Measurements from ENCODE around the gene DKC1. TPM values are rescaled to one million over a fixed set of nuclear protein-coding genes. Genes with fewer than 3 reads are reported as not detected.
A peak's percentile ranks its signal among the peaks of the same experiment; 100 is the strongest.

DKC1 gene
- total RNA-seq, 1 donor from 2014 or later, result 17.5 TPM

DNA sequence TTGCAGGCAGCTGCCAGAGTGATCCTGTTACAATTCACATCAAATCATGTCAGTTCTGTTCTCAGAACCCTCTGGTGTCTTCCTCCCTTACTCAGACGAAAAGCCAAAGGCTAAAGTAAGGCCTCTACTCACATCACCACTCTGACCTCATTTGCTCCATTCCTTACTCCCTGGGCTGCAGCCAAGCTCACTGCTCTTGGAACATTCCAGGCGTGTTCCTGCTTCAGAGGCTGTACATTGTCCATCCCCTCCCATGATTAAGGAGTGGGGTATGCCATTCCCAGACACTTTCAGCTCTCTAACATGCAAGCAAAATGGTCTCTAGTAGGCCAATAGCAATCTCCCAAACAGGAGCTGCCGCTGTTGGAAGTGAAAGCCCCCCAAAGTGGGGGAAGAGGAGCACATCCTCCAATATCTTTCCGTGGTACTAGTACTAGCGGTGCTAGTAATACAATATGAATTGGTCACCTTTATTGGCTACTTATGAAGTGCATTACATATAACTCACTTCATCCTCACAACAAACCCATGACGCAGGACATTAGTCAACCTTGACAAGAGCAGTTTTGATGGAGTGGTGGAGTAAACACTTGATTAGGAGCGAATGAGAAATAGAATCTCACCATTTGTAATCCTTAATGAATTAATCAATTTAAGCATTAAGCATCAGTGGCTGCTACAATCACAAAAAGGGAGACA, 26.8 kb upstream of the DKC1 start:
- no peak for DNase-seq (ENCODE audit: low spot score in 2 of 2)
- no peak for FAIRE-seq

DNA sequence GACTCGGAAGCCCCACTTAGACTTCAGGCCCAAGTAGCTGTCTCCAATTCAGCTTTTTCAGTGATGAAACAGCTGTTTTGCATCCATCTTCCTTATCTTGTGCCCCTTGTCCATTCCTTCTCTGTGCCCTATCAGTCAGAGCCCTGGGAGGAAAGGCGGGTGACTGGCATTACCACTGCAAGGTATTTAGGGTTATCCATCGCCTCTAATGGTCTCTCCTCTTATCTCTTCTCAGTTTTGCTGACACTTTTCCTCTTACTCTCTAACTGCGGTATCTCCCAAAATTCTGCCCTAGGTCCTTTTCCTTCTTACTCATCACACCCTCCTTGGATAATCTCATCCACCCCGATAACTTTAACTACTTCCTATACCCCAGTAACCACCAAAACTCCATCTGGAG, 25.5 kb upstream of the DKC1 start:
- DNase-seq (ENCODE audit: low spot score in 2 of 2), result no peak

GRCh38 chrX:154738011-154738738, 24.5 kb upstream of the DKC1 start:
- FAIRE-seq (no peak), DNase-seq (ENCODE audit: low spot score in 2 of 2) (no peak)

More for the DNA sequence above, 25.5 kb upstream of the DKC1 start:
- FAIRE-seq, result no peak

DNA sequence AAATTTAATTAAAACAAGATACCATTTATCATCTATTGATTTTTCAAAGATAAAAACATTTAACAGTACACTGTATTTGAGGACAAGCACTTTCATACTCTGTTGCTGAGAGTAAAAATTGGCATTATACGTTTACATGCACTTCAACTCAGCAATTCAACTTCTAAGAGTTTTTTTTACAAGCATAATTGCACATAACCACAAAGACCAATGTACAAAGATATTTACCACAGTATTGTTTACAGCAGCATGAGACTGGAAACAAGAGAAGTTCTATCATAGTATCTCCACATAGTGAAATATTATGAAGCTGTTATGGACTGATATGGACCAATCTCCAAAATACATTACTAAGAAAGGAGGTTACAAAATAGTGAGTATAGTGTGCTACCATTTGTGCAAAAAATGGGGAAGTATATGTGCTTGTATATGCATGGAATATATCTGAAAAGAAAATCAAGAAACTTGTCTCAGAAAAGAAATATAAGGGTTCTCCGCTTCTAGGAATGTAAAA, 22.7 kb upstream of the DKC1 start:
- DNase-seq (ENCODE audit: low spot score in 2 of 2) (no peak), FAIRE-seq (no peak)

DNA sequence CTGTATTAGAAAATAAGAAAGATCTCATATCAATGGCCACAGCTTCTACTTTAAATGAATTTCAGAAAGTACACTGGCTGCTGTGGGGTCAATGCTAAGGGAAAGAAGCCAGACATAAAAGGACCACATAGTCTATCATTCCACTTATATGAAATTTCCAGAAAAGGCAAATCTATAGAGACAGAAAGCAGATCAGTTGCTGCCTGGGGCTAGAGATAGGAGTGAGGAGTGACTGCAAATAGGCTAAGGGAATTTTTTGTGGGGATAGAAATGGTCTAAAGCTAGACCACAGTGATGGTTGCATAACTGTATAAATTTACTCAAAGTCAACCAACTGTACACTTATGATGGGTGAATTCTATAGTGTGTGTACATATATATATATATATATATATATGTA, 20.1 kb upstream of the DKC1 start:
- DNase-seq (ENCODE audit: low spot score in 2 of 2), result no peak
- FAIRE-seq, result no peak

DNA sequence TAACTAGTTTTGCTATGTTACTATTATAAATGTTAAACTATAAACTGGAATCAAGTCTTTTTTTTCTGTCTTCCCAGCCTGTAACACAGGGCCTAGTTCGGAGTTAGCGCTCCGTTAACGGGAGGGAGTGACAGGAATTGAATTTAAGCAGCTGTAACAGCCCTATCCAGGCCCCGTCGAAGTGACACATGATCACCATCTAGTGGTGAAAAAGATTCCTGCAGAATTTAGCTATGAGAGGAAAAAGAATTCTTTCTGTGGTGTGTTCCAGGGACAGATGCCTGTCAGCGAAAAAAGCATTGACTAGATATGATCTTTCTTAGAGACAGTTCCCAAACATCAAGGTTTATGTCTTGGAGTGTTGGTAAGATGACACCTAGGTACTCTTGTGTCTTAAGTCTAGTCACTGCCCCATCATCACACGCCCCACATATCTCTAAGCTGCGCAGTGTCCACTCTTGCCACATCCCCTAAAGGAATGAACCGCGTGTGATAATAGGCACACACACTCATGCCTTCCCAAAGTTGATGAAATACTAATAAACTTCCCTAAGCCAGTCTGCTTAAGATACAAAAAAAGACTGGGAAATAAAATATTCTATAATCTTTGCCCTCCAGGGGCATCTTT, 13.8 kb upstream of the DKC1 start:
- DNase-seq (ENCODE audit: low spot score in 2 of 2) (no peak), FAIRE-seq (peak; percentile 13)

DNA sequence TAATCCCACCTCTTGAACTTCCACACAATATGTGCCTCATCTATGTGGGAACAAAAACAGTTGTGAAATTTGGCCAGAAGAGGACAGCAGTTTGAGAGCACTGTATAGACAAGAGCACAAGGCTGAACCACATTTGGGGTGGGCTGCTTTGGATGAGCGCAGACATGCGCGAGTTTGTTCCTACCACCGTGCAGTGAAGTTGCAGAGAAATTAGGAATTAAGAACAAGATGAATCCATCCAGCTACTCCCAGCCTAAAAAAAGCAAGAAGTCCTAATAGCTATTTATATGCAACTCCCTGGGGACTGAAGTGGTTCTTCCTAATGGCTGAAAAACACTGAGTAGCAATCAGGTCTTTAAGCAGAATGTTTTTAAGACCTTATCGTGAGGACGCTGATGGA, 12.8 kb upstream of the DKC1 start:
- DNase-seq (ENCODE audit: low spot score in 2 of 2) (no peak), FAIRE-seq (no peak)

- DNase-seq (ENCODE audit: low spot score in 2 of 2), result no peak
Measured at GRCh38 chrX:154750301-154751202, 12.1 kb upstream of the DKC1 start, which contains the start of gene GAB3. Gene GAB3, minus strand, starts transcription at chrX:154751077. Its CDS starts 52 bp downstream, at chrX:154751025.

DNA sequence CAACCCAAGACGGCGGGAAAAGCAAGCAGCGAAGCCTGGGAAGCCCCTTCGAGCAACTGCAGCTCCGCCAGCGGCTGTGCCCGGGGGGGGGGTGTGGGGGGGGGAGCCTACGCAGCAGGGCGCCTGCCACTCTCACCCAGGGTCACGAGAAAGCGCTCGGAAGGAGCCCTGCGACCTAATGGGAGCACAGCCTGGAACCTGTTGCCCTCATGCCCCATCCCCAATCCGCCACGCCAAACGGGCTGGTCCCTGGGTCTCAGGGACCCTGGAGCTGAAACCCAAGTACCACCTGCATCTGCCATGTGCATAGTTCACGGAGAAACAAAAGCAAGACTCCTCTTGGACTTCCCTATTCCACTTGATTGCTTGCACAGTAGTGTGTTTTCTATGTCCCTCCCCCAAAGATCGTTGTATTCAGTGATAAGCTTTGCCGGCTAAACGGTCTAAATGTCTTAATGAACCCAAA, 11.4 kb upstream of the DKC1 start:
- FAIRE-seq, result no peak
- no peak for DNase-seq (ENCODE audit: low spot score in 2 of 2)

More at GRCh38 chrX:154750301-154751202, 12.1 kb upstream of the DKC1 start, which contains the start of gene GAB3:
- FAIRE-seq, result no peak

GRCh38 chrX:154751669-154752271, 10.9 kb upstream of the DKC1 start:
- FAIRE-seq, result no peak
- DNase-seq (ENCODE audit: low spot score in 2 of 2), result no peak

DNA sequence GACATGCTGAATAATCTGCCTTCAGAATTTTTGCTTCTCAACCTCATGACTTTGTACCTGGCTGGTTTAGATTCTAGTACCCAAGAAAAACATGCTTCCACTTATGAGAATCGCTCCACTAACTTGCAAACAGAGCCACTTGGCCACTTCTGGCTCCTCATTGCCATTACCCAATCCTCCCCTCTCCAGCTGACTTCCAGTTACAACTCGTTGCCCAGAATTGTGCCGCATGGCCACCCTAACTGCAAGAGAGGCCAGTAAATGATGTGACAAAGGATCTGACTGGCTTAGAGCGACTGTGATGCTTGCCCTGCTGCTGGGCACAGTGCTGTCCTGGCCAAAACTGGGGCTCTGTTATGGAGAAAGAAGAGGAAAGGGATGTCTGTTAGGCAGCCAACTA, 4.0 kb upstream of the DKC1 start:
- no peak for FAIRE-seq
- no peak for DNase-seq (ENCODE audit: low spot score in 2 of 2)

DNA sequence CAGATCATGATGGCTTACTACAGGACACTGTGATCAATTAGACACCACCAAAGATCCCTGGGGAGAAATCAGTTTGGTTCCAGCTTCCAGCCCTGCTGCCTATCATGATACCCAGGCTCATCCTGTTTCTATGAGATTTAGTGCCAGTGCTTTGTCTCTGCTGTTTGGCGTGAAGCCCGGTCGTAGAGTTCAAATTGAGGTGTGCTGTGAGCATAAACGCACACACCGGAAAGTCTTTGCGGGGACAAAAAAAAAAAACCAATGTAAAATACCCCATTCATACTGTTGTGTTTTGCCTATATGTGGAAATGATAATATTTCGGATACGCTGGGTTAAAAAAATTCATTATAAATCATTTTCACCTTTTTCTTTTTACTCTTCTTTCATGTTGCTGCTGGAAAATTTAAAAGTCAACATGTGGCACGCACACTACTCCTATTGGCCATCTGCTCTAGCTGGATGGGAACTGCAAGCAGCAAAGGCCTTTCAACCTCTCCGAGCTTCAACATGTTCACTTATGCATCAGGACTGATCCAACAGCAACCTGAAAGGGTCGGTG, 607 bp upstream of the DKC1 start:
- DNase-seq (ENCODE audit: low spot score in 2 of 2) (no peak), FAIRE-seq (no peak)

DNA sequence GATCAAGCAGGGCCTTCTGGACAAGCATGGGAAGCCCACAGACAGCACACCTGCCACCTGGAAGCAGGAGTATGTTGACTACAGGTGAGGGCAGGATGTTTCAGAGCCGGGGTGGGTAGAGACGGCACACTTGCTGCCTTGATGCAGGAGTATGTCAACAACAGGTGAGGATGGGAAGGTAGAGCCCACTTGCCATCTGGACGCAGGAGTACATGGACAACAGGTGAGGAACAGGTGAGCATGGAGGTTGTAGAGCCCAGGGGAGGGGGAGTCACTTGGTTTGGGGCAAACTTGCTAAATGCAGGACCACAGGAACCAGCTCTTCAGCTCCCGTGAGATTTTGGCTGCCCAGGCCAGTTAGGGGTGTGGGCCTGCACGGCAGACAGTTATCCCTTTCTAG, 12.0 kb downstream of the DKC1 start:
- DNase-seq (ENCODE audit: low spot score in 2 of 2), result no peak
- no peak for FAIRE-seq

DNA sequence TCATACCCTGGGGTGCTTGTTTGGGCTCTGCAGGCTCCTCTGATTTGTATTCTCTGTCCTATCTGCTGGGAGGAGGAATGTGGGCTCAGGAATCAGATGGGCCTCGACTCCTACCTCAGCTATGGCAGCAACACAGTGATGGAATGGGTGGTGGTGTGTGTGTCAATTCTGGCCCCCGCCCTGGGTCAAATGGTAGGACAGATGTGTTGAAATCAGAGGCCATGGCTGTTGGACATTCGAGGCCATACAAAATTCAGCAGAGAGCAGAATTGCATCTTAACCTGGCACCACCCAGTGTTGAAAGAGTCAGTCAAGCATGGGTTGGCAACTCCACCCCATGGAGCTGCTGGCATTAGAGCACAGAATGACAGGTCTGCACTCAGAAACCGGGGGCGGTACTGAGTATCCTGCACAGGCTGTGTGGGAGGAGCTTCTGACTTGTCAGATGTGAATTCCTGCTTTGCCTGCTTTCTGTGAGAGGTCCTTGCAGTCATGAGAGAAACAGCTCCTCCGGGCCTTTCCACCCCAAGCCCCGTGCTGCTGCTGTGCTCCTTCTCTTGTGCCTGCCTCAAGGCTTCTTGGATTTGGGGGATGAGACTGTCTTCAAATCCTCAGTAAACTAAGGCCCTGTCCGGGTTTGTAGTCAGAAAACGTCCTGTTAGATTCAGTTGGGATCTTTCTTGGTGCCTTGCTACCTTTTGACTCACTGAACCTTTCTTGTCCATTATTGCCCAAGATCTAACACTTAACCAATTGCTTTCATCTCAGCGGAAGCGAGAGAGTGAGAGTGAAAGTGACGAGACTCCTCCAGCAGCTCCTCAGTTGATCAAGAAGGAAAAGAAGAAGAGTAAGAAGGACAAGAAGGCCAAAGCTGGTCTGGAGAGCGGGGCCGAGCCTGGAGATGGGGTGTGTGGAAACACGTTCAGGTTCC, 13.0 kb downstream of the DKC1 start:
- DNase-seq (ENCODE audit: low spot score in 2 of 2) (no peak), FAIRE-seq (no peak)

- FAIRE-seq (no peak), DNase-seq (ENCODE audit: low spot score in 2 of 2) (no peak)
Measured at GRCh38 chrX:154776753-154777152, 14.1 kb downstream of the DKC1 start.

GRCh38 chrX:154779261-154779660, 16.6 kb downstream of the DKC1 start:
- no peak for FAIRE-seq
- DNase-seq (ENCODE audit: low spot score in 2 of 2), result no peak

DNA sequence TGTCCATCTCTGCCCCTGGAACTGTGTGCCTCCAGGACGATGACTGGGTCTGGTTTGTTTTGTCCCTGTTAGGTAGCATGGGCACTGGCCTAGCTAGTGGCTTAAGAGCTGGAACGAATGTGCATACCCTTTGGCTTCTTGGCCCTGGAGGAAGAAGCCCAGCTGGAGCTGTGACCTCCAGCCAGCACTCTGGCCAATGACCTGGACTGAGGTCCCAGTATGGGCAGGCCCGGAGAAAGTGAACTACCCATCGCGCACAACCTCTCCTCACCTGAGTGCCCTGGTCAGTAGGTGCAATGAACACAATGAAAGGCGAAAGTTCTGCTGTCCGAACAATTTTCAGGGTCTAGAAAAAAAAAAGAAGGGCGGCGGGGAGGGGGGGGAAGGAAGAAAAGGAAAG, 18.3 kb downstream of the DKC1 start:
- no peak for FAIRE-seq
- no peak for DNase-seq (ENCODE audit: low spot score in 2 of 2)
